B cell (primary cell): ENCODE results near the gene TJP3. TPM values are rescaled to one million over a fixed set of nuclear protein-coding genes. Genes with fewer than 3 reads are reported as not detected.
A peak's percentile ranks its signal among the peaks of the same experiment; 100 is the strongest.

Experiments
- ATAC-seq: fragments of 200-7000 bp; cut with Tn5 transposase; one replicate; pipeline ENCODE4 v1.10.0; 2021; ENCODE audit warnings: low read depth, mild to moderate bottlenecking, moderate number of reproducible peaks, moderate library complexity
- CTCF ChIA-PET: fragments of 350-600 bp; sonication (Branson Sonifier 250); formaldehyde crosslinking; loops from one replicate; lab custom pipeline; 2021; ENCODE audit warnings: antibody characterized with exemption, inconsistent platforms; lab: Charles Lee
- POLR2A ChIA-PET: fragments of 350-600 bp; sonication (Branson Sonifier 250); formaldehyde crosslinking; loops from one replicate; lab custom pipeline; 2021; ENCODE audit warnings: antibody characterized with exemption; lab: Charles Lee
- DNase-seq: peaks from one replicate; pipeline ENCODE4 v3.0.0; 2013
- H2AFZ ChIP-seq: 2 replicates; pipeline ENCODE4 v1.6.1; 2012; ENCODE audit warnings: mild to moderate bottlenecking, low read depth, low read length; ENCODE audit not compliant: insufficient read depth, poor library complexity, severe bottlenecking
- H3K27ac ChIP-seq, 2 donors: 1 replicate in 1 of 2; 2 replicates in 1 of 2; pipeline ENCODE4 v1.5.1; 2012 to 2013; ENCODE audit warnings: low read length in 2 of 2, mild to moderate bottlenecking in 2 of 2, moderate library complexity in 1 of 2
- H3K27me3 ChIP-seq, 4 experiments: fragments of 200-600 bp in 1 of 4; sonication (generic) in 1 of 4; replicated peaks in 1 of 4; 1 replicate in 2 of 4; 2 replicates in 2 of 4; pipeline versions ENCODE4 v1.6.1 to v1.7.0; 2013 to 2016; ENCODE audit warnings: low read length in 3 of 4, mild to moderate bottlenecking in 2 of 4, mixed read lengths in 1 of 4, moderate library complexity in 1 of 4; ENCODE audit not compliant: insufficient read depth in 4 of 4, control insufficient read depth in 3 of 4; ENCODE audit errors: control extremely low read depth in 1 of 4
- H3K36me3 ChIP-seq, 2 experiments: replicated peaks in 1 of 2; 1 replicate in 1 of 2; 2 replicates in 1 of 2; pipeline versions ENCODE4 v1.6.1 to v1.7.1; 2013; ENCODE audit warnings: low read length in 1 of 2; ENCODE audit not compliant: insufficient read depth in 2 of 2, control insufficient read depth in 1 of 2; ENCODE audit errors: control extremely low read depth in 1 of 2, extremely low read depth in 1 of 2
- H3K4me1 ChIP-seq, 2 donors: fragments of 200-600 bp in 1 of 2; sonication (generic) in 1 of 2; 1 replicate in 1 of 2; 2 replicates in 1 of 2; pipeline versions ENCODE4 v1.5.1 to v1.6.1; 2013 to 2017; ENCODE audit warnings: low read length in 2 of 2; ENCODE audit not compliant: control insufficient read depth in 2 of 2, insufficient read depth in 2 of 2
- H3K4me2 ChIP-seq: replicated peaks from 2 replicates; pipeline ENCODE3; 2012; ENCODE audit warnings: mild to moderate bottlenecking, low read depth, low read length; ENCODE audit not compliant: poor library complexity, severe bottlenecking
- H3K4me3 ChIP-seq, 5 experiments: fragments of 200-600 bp in 1 of 5; sonication (generic) in 1 of 5; 1 replicate in 3 of 5; 2 replicates in 2 of 5; pipeline versions ENCODE4 v1.5.1 to v1.7.0; 2011 to 2016; ENCODE audit warnings: low read length in 4 of 5, mild to moderate bottlenecking in 4 of 5, low read depth in 2 of 5, control low read depth in 1 of 5, moderate library complexity in 1 of 5; ENCODE audit not compliant: insufficient read depth in 1 of 5; ENCODE audit errors: control extremely low read depth in 1 of 5, extremely low read depth in 1 of 5
- H3K79me2 ChIP-seq: fragments of 200-600 bp; sonication (generic); one replicate; pipeline ENCODE4 v1.6.0; 2016; ENCODE audit warnings: low read length; ENCODE audit not compliant: control insufficient read depth, insufficient read depth
- H3K9ac ChIP-seq: fragments of 200-600 bp; sonication (generic); 2 replicates; pipeline ENCODE4 v1.6.1; 2017; ENCODE audit warnings: mild to moderate bottlenecking, low read length, moderate library complexity
- H3K9me3 ChIP-seq, 3 donors: one replicate each; pipeline versions ENCODE4 v1.6.1 to v1.7.1; 2013; ENCODE audit warnings: low read length in 2 of 3; ENCODE audit not compliant: control insufficient read depth in 2 of 3, insufficient read depth in 1 of 3; ENCODE audit errors: control extremely low read depth in 1 of 3
- H4K20me1 ChIP-seq: 2 replicates; pipeline ENCODE4 v1.6.0; 2012; ENCODE audit warnings: mild to moderate bottlenecking, low read length; ENCODE audit not compliant: insufficient read depth, control insufficient read depth, poor library complexity, severe bottlenecking
- H3K27ac Mint-ChIP-seq: one replicate; pipeline ENCODE4 v1.8.0; 2021; ENCODE audit warnings: mixed read lengths
- H3K27me3 Mint-ChIP-seq: one replicate; pipeline ENCODE4 v1.8.0; 2021; ENCODE audit warnings: mixed read lengths
- H3K4me1 Mint-ChIP-seq: one replicate; pipeline ENCODE4 v1.8.0; 2021; ENCODE audit warnings: mixed read lengths
- H3K4me3 Mint-ChIP-seq: one replicate; pipeline ENCODE4 v1.8.0; 2021; ENCODE audit warnings: mixed read lengths
- H3K9me3 Mint-ChIP-seq: one replicate; pipeline ENCODE4 v1.8.0; 2022; ENCODE audit warnings: mixed read lengths; ENCODE audit not compliant: insufficient read depth
- EZH2 ChIP-seq: IDR thresholded peaks from 2 replicates; pipeline ENCODE4 v1.6.1; 2012; ENCODE audit warnings: borderline replicate concordance, low read depth, mild to moderate bottlenecking, moderate library complexity, low read length; ENCODE audit not compliant: insufficient read depth, poor library complexity, severe bottlenecking
- WGBS: methylation state at CpG from one replicate; pipeline ENCODE4 v1.1.5; 2013; ENCODE audit warnings: missing lambda C conversion rate; ENCODE audit not compliant: insufficient coverage; 5-methylcytosine and 5-hydroxymethylcytosine counted together
- intact Hi-C: fragments of 100-400 bp; cut with micrococcal nuclease; formaldehyde crosslinking; loops from one replicate; pipeline ENCODE4 v1.10.0; 2022
- polyA plus RNA-seq: library from polyadenylated mRNA; depleted of rRNA; stranded (reverse); fragments of >200 nt; gene quantifications from 2 replicates; pipeline ENCODE4 v1.2.3, GENCODE V29; 2012
- total RNA-seq, 2 donors: library from RNA; stranded (reverse); fragments of 120-200 nt in 1 of 2; gene quantifications; 1 replicate in 1 of 2; 2 replicates in 1 of 2; pipeline versions ENCODE4 v1.2.3 to v1.2.4, GENCODE V29; 2013 to 2022
- TF ChIP-seq, protein P1 (sequence below): fragments of 200-600 bp; IDR thresholded peaks from one replicate; pipeline ENCODE4 v1.8.0; 2022; ENCODE audit warnings: antibody characterized with exemption, mild to moderate bottlenecking

Gene TJP3
- total and polyA plus RNA-seq, 2 donors (not counting 1 experiment from before 2014, with no cell fraction given): 2.1 to 2.9 TPM

DNA sequence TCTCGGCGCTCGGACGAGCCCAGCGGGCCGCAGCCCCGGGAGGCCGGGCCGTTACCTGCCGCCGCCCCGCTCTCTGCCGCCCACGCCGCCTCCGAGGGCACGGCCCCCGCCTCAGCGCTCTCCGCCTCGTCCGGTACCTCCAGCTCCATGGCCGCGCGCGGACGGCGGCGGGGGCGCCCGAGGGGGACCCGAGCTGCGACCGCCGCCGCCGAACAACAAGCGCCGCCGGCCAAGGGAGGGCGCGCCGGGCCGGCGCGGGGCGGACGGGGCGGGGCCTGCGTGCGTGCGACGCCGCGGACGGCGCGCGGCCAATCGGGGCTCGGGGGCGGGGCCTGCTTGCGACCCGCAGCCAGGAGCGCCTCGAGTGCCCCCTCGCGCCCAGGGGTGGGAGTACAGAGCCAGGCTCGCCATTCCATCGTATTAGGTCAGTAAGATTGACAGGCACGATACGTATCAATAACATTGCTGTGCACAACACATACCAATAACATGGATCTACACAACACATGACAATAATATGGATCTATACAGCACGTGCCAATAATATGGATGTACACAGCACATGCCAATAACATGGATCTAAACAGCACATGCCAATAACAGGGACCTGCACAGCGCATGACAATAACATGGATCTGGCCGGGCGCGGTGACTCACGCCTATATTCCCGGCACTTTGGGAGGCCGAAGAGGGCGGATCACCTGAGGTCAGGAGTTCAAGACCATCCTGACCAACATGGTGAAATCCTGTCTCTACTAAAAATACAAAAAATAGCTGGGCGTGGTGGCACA, 7.7 kb upstream of the TJP3 start, which contains the start of gene PIP5K1C:
Gene PIP5K1C (minus strand): TSS at position 227 of the 791 bp plus-strand sequence. CDS start 78 bp downstream, at position 149.
- DNase-seq: peak; percentile 95
- no peaks in the 10 kb centered on the region for H3K9me3 Mint-ChIP-seq
- peaks cover 41% of the 10 kb centered on the region for H4K20me1 ChIP-seq
- H3K27ac ChIP-seq: peak within 1 kb of the TSS in 1 of 2 donors; percentile 42
- CTCF ChIA-PET: interaction anchor here (0.6 to 11.3 kb wide), 8 partner anchors 11 to 465 kb away, joined by 3 to 110 read pairs (median 4); partner anchors contain the start of gene MRPL54
- H3K4me1 Mint-ChIP-seq: peaks cover 28% of the 10 kb centered on the region
- peak within 1 kb of the TSS; percentile 80 for H3K27ac Mint-ChIP-seq
- intact Hi-C loops: loop anchor here (1.0 kb wide), 3 partner anchors 12 to 147 kb away; no protein-coding TSS in a partner anchor
- POLR2A ChIA-PET: interaction anchor here (0.6 kb wide), 1 partner anchor 16 kb away, joined by 11 read pairs; no protein-coding TSS in a partner anchor
- no peaks in the 10 kb centered on the region for H3K9me3 ChIP-seq
- peaks cover 2% of the 10 kb centered on the region for H3K27me3 Mint-ChIP-seq
- H2AFZ ChIP-seq: peak within 1 kb of the TSS; percentile 65
- H3K4me3 ChIP-seq: peak within 1 kb of the TSS; percentile 41 to 72 (median 70)
- no peak for TF ChIP-seq EZH2
- TF ChIP-seq, protein P1, sequence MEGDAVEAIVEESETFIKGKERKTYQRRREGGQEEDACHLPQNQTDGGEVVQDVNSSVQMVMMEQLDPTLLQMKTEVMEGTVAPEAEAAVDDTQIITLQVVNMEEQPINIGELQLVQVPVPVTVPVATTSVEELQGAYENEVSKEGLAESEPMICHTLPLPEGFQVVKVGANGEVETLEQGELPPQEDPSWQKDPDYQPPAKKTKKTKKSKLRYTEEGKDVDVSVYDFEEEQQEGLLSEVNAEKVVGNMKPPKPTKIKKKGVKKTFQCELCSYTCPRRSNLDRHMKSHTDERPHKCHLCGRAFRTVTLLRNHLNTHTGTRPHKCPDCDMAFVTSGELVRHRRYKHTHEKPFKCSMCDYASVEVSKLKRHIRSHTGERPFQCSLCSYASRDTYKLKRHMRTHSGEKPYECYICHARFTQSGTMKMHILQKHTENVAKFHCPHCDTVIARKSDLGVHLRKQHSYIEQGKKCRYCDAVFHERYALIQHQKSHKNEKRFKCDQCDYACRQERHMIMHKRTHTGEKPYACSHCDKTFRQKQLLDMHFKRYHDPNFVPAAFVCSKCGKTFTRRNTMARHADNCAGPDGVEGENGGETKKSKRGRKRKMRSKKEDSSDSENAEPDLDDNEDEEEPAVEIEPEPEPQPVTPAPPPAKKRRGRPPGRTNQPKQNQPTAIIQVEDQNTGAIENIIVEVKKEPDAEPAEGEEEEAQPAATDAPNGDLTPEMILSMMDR: peak; percentile 74
- 3% methylated on average over 82 of the region's 82 CpGs for WGBS
- H3K79me2 ChIP-seq: peaks cover 52% of the 10 kb centered on the region
- peak within 1 kb of the TSS; percentile 74 for H3K9ac ChIP-seq
- H3K4me1 ChIP-seq: peaks cover 16 to 23% of the 10 kb centered on the region in 2 donors
- peak within 1 kb of the TSS; percentile 91 for H3K4me3 Mint-ChIP-seq
- peak; percentile 99 for ATAC-seq
- H3K36me3 ChIP-seq: no peaks in the 10 kb centered on the region
- peak within 1 kb of the TSS; percentile 93 for H3K4me2 ChIP-seq
- H3K27me3 ChIP-seq: no peaks in the 10 kb centered on the region
